Activated T-cell treated with anti-CD3 and anti-CD28 coated beads, Interleukin-2, amount 50 U/mL, for 4 hours (primary cell): Measurements from ENCODE around the gene KDM8. TPM values are rescaled to one million over a fixed set of nuclear protein-coding genes. Genes with fewer than 3 reads are reported as not detected.

Experiments
- ATAC-seq, 2 donors: fragments of 200-7000 bp; cut with Tn5 transposase; one replicate each; pipeline ENCODE4 v1.10.0; 2021
- DNase-seq: peaks from one replicate; pipeline ENCODE4 v3.0.0-alpha.2; 2020
- H3K27me3 Mint-ChIP-seq: one replicate; pipeline ENCODE4 v1.8.0; 2021; ENCODE audit warnings: low read depth, mixed read lengths
- H3K36me3 Mint-ChIP-seq: one replicate; pipeline ENCODE4 v1.8.0; 2022; ENCODE audit warnings: mixed read lengths; ENCODE audit not compliant: insufficient read depth
- H3K4me1 Mint-ChIP-seq: one replicate; pipeline ENCODE4 v1.8.0; 2021; ENCODE audit warnings: low read depth, mixed read lengths
- H3K4me3 Mint-ChIP-seq: one replicate; pipeline ENCODE4 v1.8.0; 2021; ENCODE audit warnings: mild to moderate bottlenecking, moderate library complexity, mixed read lengths
- H3K9me3 Mint-ChIP-seq: one replicate; pipeline ENCODE4 v1.8.0; 2021; ENCODE audit warnings: mixed read lengths
- total RNA-seq, 3 donors: library from RNA; stranded (reverse); gene quantifications; one replicate each; pipeline ENCODE4 v1.2.1, GENCODE V29; 2021

KDM8 gene
- total RNA-seq, 3 donors from 2014 or later: 8.8 to 10.7 (median 8.9) TPM

- Mint-ChIP-seq H3K36me3 (peaks cover 20% of the 10 kb centered on the region), H3K27me3 (no peaks in the 10 kb centered on the region), H3K9me3 (no peaks in the 10 kb centered on the region), H3K4me3 (no peak overlapping the region), H3K4me1 (peaks cover 65% of the 10 kb centered on the region)
- ATAC-seq: no peak
- DNase-seq: no peak
Observed at GRCh38 chr16:27264151-27264550, 60.8 kb downstream of the KDM8 start.

- H3K9me3 Mint-ChIP-seq: no peaks in the 10 kb centered on the region
- ATAC-seq: no peak
- no peak for DNase-seq
- H3K4me3 Mint-ChIP-seq: peak overlapping the region; percentile 13
- peaks cover 18% of the 10 kb centered on the region for H3K36me3 Mint-ChIP-seq
- peaks cover 75% of the 10 kb centered on the region for H3K4me1 Mint-ChIP-seq
- no peaks in the 10 kb centered on the region for H3K27me3 Mint-ChIP-seq
Observed at GRCh38 chr16:27265982-27266381, 62.7 kb downstream of the KDM8 start.

DNA sequence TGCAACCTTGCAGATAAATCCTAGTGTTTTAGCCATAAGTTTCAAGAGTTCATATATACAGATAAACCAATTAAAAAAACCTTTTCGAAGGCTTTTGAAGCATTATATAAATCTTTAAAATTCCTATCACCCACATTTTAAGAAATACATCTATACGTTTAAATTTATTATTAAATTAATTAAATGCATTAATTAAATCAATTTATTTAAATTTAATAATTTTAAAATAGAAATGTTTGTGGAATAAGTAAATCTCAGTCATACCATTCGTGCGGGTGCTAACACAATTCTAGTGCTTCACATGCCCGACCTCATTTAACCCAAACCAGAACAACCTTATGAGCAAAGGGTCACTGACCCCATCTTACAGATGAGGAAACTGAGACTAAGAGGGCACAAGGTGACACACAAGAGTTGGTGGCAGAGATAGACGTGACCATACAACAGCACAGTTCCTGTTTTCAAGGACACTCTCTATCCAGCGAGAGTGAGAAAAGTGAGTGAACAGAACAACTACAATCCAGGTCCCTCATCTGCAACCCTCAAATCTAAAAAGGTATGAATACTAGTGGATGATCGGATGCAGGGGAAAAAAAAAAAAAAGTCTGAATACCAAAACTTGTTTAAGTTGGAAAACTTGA lies 63.8 kb downstream of the KDM8 start:
- DNase-seq: no peak
- H3K9me3 Mint-ChIP-seq: no peaks in the 10 kb centered on the region
- peak overlapping the region; percentile 97 for H3K4me3 Mint-ChIP-seq
- H3K4me1 Mint-ChIP-seq: peaks cover 77% of the 10 kb centered on the region
- no peak for ATAC-seq
- H3K27me3 Mint-ChIP-seq: no peaks in the 10 kb centered on the region
- H3K36me3 Mint-ChIP-seq: peaks cover 20% of the 10 kb centered on the region

GRCh38 chr16:27268376-27269299 lies 65.3 kb downstream of the KDM8 start, which contains the start of gene NSMCE1:
Gene NSMCE1, minus strand, starts transcription at chr16:27268772. Its CDS starts 11,202 bp downstream, at chr16:27257570.
- ATAC-seq (peak; percentile 97 to 99), DNase-seq (peak; percentile 96)
- no peaks in the 10 kb centered on the region for H3K27me3 Mint-ChIP-seq
- peak within 1 kb of the TSS; percentile 97 for H3K4me3 Mint-ChIP-seq
- H3K4me1 Mint-ChIP-seq: peaks cover 76% of the 10 kb centered on the region
- peaks cover 12% of the 10 kb centered on the region for H3K36me3 Mint-ChIP-seq
- no peaks in the 10 kb centered on the region for H3K9me3 Mint-ChIP-seq

GRCh38 chr16:27269300-27270150 lies 66.2 kb downstream of the KDM8 start:
- peaks cover 76% of the 10 kb centered on the region for H3K4me1 Mint-ChIP-seq
- DNase-seq (no peak), ATAC-seq (no peak)
- H3K36me3 Mint-ChIP-seq: peaks cover 10% of the 10 kb centered on the region
- no peaks in the 10 kb centered on the region for H3K9me3 Mint-ChIP-seq
- peak overlapping the region; percentile 97 for H3K4me3 Mint-ChIP-seq
- no peaks in the 10 kb centered on the region for H3K27me3 Mint-ChIP-seq

DNA sequence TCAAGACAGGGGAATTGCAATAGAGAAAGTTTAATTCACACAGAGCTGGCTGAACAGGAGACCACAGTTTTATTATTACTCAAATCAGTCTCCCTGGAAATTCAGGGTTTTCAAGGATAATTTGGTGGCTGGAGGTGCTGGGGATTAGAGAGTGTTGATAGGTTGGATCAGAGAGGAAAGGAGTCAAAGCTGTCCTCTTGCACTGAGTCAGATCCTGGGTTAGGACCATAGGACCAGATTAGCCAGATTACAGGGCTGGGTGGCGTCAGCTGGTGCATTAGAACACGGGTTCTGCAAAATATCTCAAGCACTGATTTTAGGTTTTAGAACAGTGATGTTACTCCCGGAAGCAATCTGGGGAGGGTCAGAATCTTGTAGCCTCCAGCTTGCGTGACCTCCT lies 67.0 kb downstream of the KDM8 start:
- no peak for DNase-seq
- ATAC-seq: no peak
- Mint-ChIP-seq H3K9me3 (no peaks in the 10 kb centered on the region), H3K4me3 (no peak overlapping the region), H3K4me1 (peaks cover 73% of the 10 kb centered on the region), H3K27me3 (no peaks in the 10 kb centered on the region), H3K36me3 (peaks cover 10% of the 10 kb centered on the region)

Other genes starting within 250 kb of the KDM8 start
- not detected for gene C16orf82, start 136.6 kb upstream of the KDM8 start, total RNA-seq
- gene NSMCE1, start 65.2 kb downstream of the KDM8 start, total RNA-seq: 100 to 1,000 TPM; 109 to 111 (median 111) TPM
- 100 to 1,000 TPM; 110 to 143 (median 140) TPM for gene IL4R, start 110.4 kb downstream of the KDM8 start, total RNA-seq
- gene IL21R, start 198.6 kb downstream of the KDM8 start, total RNA-seq: 10 to 100 TPM; 90.7 to 94.9 (median 91.4) TPM